AG04450 (cell line): ENCODE results near the gene NCBP1. TPM values are rescaled to one million over a fixed set of nuclear protein-coding genes. Genes with fewer than 3 reads are reported as not detected.
"Not testable (repeated sequence)": the region's sequence is repeated elsewhere in the genome, so short reads cannot be mapped to it uniquely, and the experiment has no call there.

Source experiments
- CTCF ChIA-PET: fragments of 300-600, 350-600 bp; formaldehyde crosslinking; extraction: SDS; loops from one replicate; lab custom pipeline; 2022; ENCODE audit warnings: antibody characterized with exemption, inconsistent platforms; lab: Charles Lee
- POLR2A ChIA-PET: fragments of 350-600 bp; formaldehyde crosslinking; extraction: SDS; loops from one replicate; lab custom pipeline; 2021; ENCODE audit warnings: antibody characterized with exemption, inconsistent platforms; lab: Yijun Ruan, JAX
- DNase-seq: peaks from one replicate; pipeline ENCODE4 v3.0.0-alpha.2; 2011; ENCODE audit warnings: low read depth, low spot score
- H3K27ac ChIP-seq: one replicate; pipeline ENCODE4 v1.5.1; 2012; ENCODE audit warnings: low read depth, low read length, control low read depth
- H3K27me3 ChIP-seq: one replicate; pipeline ENCODE4 v1.6.0; 2012; ENCODE audit warnings: low read length; ENCODE audit not compliant: control insufficient read depth, insufficient read depth
- H3K4me3 ChIP-seq: 2 replicates; pipeline ENCODE4 v1.5.1; 2011; ENCODE audit warnings: mild to moderate bottlenecking, low read depth, low read length, control low read depth
- H3K9me3 ChIP-seq: 2 replicates; pipeline ENCODE4 v1.5.1; 2012; ENCODE audit warnings: low read length; ENCODE audit not compliant: control insufficient read depth, insufficient read depth
- polyA minus RNA-seq: library from RNA; depleted of rRNA, polyadenylated mRNA; stranded (reverse); fragments of >200 nt; gene quantifications from 2 replicates; pipeline ENCODE4 v1.2.3, GENCODE V29; 2011; rRNA and poly(A)+ RNA removed
- polyA plus RNA-seq: library from polyadenylated mRNA; depleted of rRNA; stranded (reverse); fragments of >200 nt; gene quantifications from 2 replicates; pipeline ENCODE4 v1.2.3, GENCODE V29; 2011; rRNA removed
- TF ChIP-seq, protein P1 (sequence below): IDR thresholded peaks from 2 replicates; pipeline ENCODE4 v1.5.1; 2011; ENCODE audit warnings: low read depth, low read length, control low read depth, inconsistent platforms

The NCBP1 gene, protein sequence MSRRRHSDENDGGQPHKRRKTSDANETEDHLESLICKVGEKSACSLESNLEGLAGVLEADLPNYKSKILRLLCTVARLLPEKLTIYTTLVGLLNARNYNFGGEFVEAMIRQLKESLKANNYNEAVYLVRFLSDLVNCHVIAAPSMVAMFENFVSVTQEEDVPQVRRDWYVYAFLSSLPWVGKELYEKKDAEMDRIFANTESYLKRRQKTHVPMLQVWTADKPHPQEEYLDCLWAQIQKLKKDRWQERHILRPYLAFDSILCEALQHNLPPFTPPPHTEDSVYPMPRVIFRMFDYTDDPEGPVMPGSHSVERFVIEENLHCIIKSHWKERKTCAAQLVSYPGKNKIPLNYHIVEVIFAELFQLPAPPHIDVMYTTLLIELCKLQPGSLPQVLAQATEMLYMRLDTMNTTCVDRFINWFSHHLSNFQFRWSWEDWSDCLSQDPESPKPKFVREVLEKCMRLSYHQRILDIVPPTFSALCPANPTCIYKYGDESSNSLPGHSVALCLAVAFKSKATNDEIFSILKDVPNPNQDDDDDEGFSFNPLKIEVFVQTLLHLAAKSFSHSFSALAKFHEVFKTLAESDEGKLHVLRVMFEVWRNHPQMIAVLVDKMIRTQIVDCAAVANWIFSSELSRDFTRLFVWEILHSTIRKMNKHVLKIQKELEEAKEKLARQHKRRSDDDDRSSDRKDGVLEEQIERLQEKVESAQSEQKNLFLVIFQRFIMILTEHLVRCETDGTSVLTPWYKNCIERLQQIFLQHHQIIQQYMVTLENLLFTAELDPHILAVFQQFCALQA
- 28.8 and 39.2 TPM in 2 replicates for polyA plus RNA-seq
- 22.3 and 35.5 TPM in 2 replicates for polyA minus RNA-seq

GRCh38 chr9:97632985-97633858 lies at the start of gene NCBP1, which contains the start of gene TSTD2:
Gene NCBP1 (plus strand): TSS chr9:97633821. CDS start chr9:97633882, 61 bp downstream.
Gene TSTD2 (minus strand): TSS chr9:97633368. CDS start chr9:97627562, 5,806 bp downstream.
- H3K27ac ChIP-seq: peak within 1 kb of the TSS; percentile 100
- H3K4me3 ChIP-seq: peak within 1 kb of the TSS; percentile 97
- TF ChIP-seq, protein P1, sequence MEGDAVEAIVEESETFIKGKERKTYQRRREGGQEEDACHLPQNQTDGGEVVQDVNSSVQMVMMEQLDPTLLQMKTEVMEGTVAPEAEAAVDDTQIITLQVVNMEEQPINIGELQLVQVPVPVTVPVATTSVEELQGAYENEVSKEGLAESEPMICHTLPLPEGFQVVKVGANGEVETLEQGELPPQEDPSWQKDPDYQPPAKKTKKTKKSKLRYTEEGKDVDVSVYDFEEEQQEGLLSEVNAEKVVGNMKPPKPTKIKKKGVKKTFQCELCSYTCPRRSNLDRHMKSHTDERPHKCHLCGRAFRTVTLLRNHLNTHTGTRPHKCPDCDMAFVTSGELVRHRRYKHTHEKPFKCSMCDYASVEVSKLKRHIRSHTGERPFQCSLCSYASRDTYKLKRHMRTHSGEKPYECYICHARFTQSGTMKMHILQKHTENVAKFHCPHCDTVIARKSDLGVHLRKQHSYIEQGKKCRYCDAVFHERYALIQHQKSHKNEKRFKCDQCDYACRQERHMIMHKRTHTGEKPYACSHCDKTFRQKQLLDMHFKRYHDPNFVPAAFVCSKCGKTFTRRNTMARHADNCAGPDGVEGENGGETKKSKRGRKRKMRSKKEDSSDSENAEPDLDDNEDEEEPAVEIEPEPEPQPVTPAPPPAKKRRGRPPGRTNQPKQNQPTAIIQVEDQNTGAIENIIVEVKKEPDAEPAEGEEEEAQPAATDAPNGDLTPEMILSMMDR: 0 out of 2 replicates have a peak, but pooled peaks have one; percentile 2
- ChIA-PET POLR2A (interaction anchor here (0.6 to 1.3 kb wide), 11 partner anchors 10 to 1506 kb away, joined by 3 to 8 read pairs (median 5); partner anchors contain the start of genes TRMO and XPA), CTCF (interaction anchor here (0.7 to 7.4 kb wide), 6 partner anchors 17 to 597 kb away, joined by 3 to 61 read pairs (median 8); no protein-coding TSS in a partner anchor)
- no peaks in the 10 kb centered on the region; the same call in 1 of the 2 replicates for H3K9me3 ChIP-seq
- H3K27me3 ChIP-seq: no peaks in the 10 kb centered on the region
- DNase-seq: peak; percentile 96

- H3K4me3 ChIP-seq, H3K27ac ChIP-seq, CTCF ChIA-PET, H3K27me3 ChIP-seq, POLR2A ChIA-PET, H3K9me3 ChIP-seq, DNase-seq: not testable (repeated sequence)
These were observed 48.8 kb upstream of the NCBP1 start for GRCh38 chr9:97584778-97585177.

DNA sequence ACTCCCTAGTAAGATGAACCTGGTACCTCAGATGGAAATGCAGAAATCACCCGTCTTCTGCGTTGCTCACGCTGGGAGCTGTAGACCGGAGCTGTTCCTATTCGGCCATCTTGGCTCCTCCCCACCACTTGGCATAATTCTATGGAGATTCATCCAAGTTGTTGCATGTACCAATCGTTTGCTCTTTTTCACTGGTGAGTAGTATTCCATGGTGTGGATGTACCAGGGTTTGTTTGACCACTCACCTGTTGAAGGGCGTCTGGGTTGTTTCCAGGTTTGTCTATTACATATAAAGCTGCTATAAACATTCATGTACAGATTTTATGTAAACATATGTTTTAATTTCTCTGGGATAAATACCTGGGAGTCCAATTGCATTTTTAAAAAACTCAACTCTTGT lies 46.7 kb upstream of the NCBP1 start:
- H3K27ac ChIP-seq, DNase-seq, H3K27me3 ChIP-seq, H3K4me3 ChIP-seq, H3K9me3 ChIP-seq, POLR2A ChIA-PET: not testable (repeated sequence)
- CTCF ChIA-PET: interaction anchor here (2.2 kb wide), 1 partner anchor 12 kb away, joined by 12 read pairs; no protein-coding TSS in a partner anchor

GRCh38 chr9:97591535-97591934 lies 42.1 kb upstream of the NCBP1 start:
- ChIA-PET POLR2A (no interaction called here), CTCF (interaction anchor here (1.8 kb wide), 1 partner anchor 122 kb away, joined by 6 read pairs; no protein-coding TSS in a partner anchor)
- Histone ChIP-seq H3K4me3 (no peak overlapping the region), H3K27ac (no peak overlapping the region), H3K9me3 (no peaks in the 10 kb centered on the region), H3K27me3 (peaks cover 12% of the 10 kb centered on the region)
- no peak for DNase-seq
- TF ChIP-seq, protein P1: no peak

DNA sequence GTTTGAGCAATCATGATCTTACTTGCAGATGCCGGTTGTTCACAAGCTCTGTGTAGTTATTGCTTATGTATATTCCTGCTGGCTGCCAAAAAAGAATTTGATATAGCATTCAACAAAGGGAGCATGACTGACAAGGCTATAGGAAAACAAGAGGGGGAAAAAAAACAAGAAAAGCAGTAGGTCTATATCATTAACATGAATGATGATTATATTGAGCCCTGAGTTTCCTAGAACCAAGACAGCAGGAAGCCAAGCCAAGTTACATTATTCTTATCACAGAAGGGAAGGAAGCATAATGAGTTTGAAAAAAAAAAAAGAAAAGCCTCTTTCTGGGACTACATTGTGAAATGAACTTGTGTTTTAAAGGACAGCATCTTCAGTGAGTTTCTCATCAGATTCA lies 41.5 kb upstream of the NCBP1 start:
- peaks cover 12% of the 10 kb centered on the region for H3K27me3 ChIP-seq
- POLR2A ChIA-PET: no interaction called here
- no peak for DNase-seq
- H3K27ac ChIP-seq: no peak overlapping the region
- CTCF ChIA-PET: interaction anchor here (2.4 to 13.3 kb wide), 2 partner anchors 24 to 124 kb away, joined by 8 to 704 read pairs; no protein-coding TSS in a partner anchor
- H3K9me3 ChIP-seq: no peaks in the 10 kb centered on the region
- H3K4me3 ChIP-seq: no peak overlapping the region
- TF ChIP-seq, protein P1: no peak
